Measurements from ENCODE around the gene GTPBP2.

Gene GTPBP2

GRCh38 chr6:43668151-43669028 lies 39.3 kb upstream of the GTPBP2 start:
- H3K27ac ChIP-seq (ENCODE audit: low read depth, low read length), result no peak overlapping the region
- no peak for TF ChIP-seq EZH2phosphoT487 (IDR thresholded peaks at IDR 0.05; ENCODE audit: borderline replicate concordance, low read length)
- TF ChIP-seq CTCF (IDR thresholded peaks at IDR 0.05; ENCODE audit: low read depth, low read length, poor library complexity, severe bottlenecking), result peak; percentile 83
- peak overlapping the region; percentile 1; the same call in 1 of the 2 replicates for H3K4me2 ChIP-seq (ENCODE audit: low read length)
- H3K9me2 ChIP-seq (replicated peaks; ENCODE audit: control insufficient read depth, low read length), result no peaks in the 10 kb centered on the region
- H4K20me1 ChIP-seq (ENCODE audit: control insufficient read depth, insufficient read depth, low read depth, low read length), result no peaks in the 10 kb centered on the region
- peaks cover 14% of the 10 kb centered on the region for H3K4me1 ChIP-seq (ENCODE audit: control insufficient read depth, low read length)
- no peaks in the 10 kb centered on the region for H3K79me2 ChIP-seq (ENCODE audit: control insufficient read depth, low read length)
- H3F3A ChIP-seq (ENCODE audit: control insufficient read depth, insufficient read depth), result no peaks in the 10 kb centered on the region
- no peak overlapping the region for H3K4me3 ChIP-seq (ENCODE audit: low read length)
- H3K27me3 ChIP-seq (ENCODE audit: control insufficient read depth, low read length), result no peaks in the 10 kb centered on the region
- H3K9me3 ChIP-seq (ENCODE audit: control insufficient read depth, insufficient read depth, low read length), result no peaks in the 10 kb centered on the region
- H3K36me3 ChIP-seq (ENCODE audit: control insufficient read depth, low read length), result peaks cover 20% of the 10 kb centered on the region

GRCh38 chr6:43667245-43668150 lies 38.4 kb upstream of the GTPBP2 start:
- Histone ChIP-seq H3F3A (ENCODE audit: control insufficient read depth, insufficient read depth) (no peaks in the 10 kb centered on the region), H3K36me3 (ENCODE audit: control insufficient read depth, low read length) (peaks cover 16% of the 10 kb centered on the region), H3K27me3 (ENCODE audit: control insufficient read depth, low read length) (no peaks in the 10 kb centered on the region), H3K4me3 (ENCODE audit: low read length) (no peak overlapping the region), H3K9me3 (ENCODE audit: control insufficient read depth, insufficient read depth, low read length) (no peaks in the 10 kb centered on the region), H3K4me2 (ENCODE audit: low read length) (peak overlapping the region; percentile 31; the same call in 1 of the 2 replicates), H3K4me1 (ENCODE audit: control insufficient read depth, low read length) (peaks cover 14% of the 10 kb centered on the region), H3K27ac (ENCODE audit: low read depth, low read length) (no peak overlapping the region), H3K79me2 (ENCODE audit: control insufficient read depth, low read length) (no peaks in the 10 kb centered on the region), H4K20me1 (ENCODE audit: control insufficient read depth, insufficient read depth, low read depth, low read length) (no peaks in the 10 kb centered on the region), H3K9me2 (replicated peaks; ENCODE audit: control insufficient read depth, low read length) (no peaks in the 10 kb centered on the region)
- no peak for TF ChIP-seq EZH2phosphoT487 (IDR thresholded peaks at IDR 0.05; ENCODE audit: borderline replicate concordance, low read length)
- peak; percentile 91 for TF ChIP-seq CTCF (IDR thresholded peaks at IDR 0.05; ENCODE audit: low read depth, low read length, poor library complexity, severe bottlenecking)

GRCh38 chr6:43666196-43666920 lies 37.3 kb upstream of the GTPBP2 start:
- Histone ChIP-seq H3F3A (ENCODE audit: control insufficient read depth, insufficient read depth) (no peaks in the 10 kb centered on the region), H3K4me2 (ENCODE audit: low read length) (no peak overlapping the region), H3K27me3 (ENCODE audit: control insufficient read depth, low read length) (no peaks in the 10 kb centered on the region), H3K4me3 (ENCODE audit: low read length) (no peak overlapping the region), H3K4me1 (ENCODE audit: control insufficient read depth, low read length) (peaks cover 14% of the 10 kb centered on the region), H3K36me3 (ENCODE audit: control insufficient read depth, low read length) (peaks cover 6% of the 10 kb centered on the region), H3K9me3 (ENCODE audit: control insufficient read depth, insufficient read depth, low read length) (no peaks in the 10 kb centered on the region), H3K79me2 (ENCODE audit: control insufficient read depth, low read length) (no peaks in the 10 kb centered on the region), H3K9me2 (replicated peaks; ENCODE audit: control insufficient read depth, low read length) (no peaks in the 10 kb centered on the region), H3K27ac (ENCODE audit: low read depth, low read length) (no peak overlapping the region), H4K20me1 (ENCODE audit: control insufficient read depth, insufficient read depth, low read depth, low read length) (no peaks in the 10 kb centered on the region)
- TF ChIP-seq CTCF (IDR thresholded peaks at IDR 0.05; ENCODE audit: low read depth, low read length, poor library complexity, severe bottlenecking), result no peak
- TF ChIP-seq EZH2phosphoT487 (IDR thresholded peaks at IDR 0.05; ENCODE audit: borderline replicate concordance, low read length), result no peak

All from DOHH2 (cell line).